HCT116 (cell line): Measurements from ENCODE around the gene MORN1. TPM values are rescaled to one million over a fixed set of nuclear protein-coding genes. Genes with fewer than 3 reads are reported as not detected.

ENCODE experiments used
- ATAC-seq: fragments of 200-7000 bp; cut with Tn5 transposase; 2 replicates; pipeline ENCODE4 v1.9.1; 2020; ENCODE audit warnings: mild to moderate bottlenecking, moderate library complexity
- BruUV-seq: library from RNA; stranded (reverse); fragments of 400-500 nt; replicated peaks from 2 replicates; lab custom pipeline; 2021; lab: Mats Ljungman, UMichigan
- CTCF ChIA-PET: fragments of 300-600 bp; sonication (Branson Sonifier 250); formaldehyde crosslinking; loops from one replicate; lab custom pipeline; 2021; ENCODE audit warnings: antibody characterized with exemption; lab: Charles Lee
- POLR2A ChIA-PET: fragments of 300-600, 350-600 bp; sonication (Branson Sonifier 250); formaldehyde crosslinking; loops from one replicate; lab custom pipeline; 2021; ENCODE audit warnings: antibody characterized with exemption; lab: Charles Lee
- RAD21 ChIA-PET, 2 experiments: fragments of 300-600 bp; sonication (Branson Sonifier 250); formaldehyde crosslinking; loops; one replicate each; lab custom pipeline; 2023; ENCODE audit warnings: low total read pairs in 2 of 2; ENCODE audit not compliant: uncharacterized antibody in 2 of 2, unreplicated experiment in 2 of 2, low non-redundant PET in 1 of 2; lab: Charles Lee
- DNase-seq: peaks from one replicate; pipeline ENCODE4 v3.0.0-alpha.2; 2010; ENCODE audit warnings: low read depth, low spot score
- H2AFZ ChIP-seq: fragments of 200-600 bp; shearing (Covaris generic), sonication (generic); 2 replicates; pipeline ENCODE4 v1.6.1; 2017; ENCODE audit warnings: low read depth, mixed run types, mixed read lengths, antibody characterized with exemption, low read length; ENCODE audit not compliant: poor library complexity, severe bottlenecking
- H3K27ac ChIP-seq: 2 replicates; pipeline ENCODE4 v1.5.1; 2012; ENCODE audit warnings: low read depth, low read length
- H3K27me3 ChIP-seq: fragments of 200-600 bp; sonication (generic); 2 replicates; pipeline ENCODE4 v1.6.1; 2016; ENCODE audit warnings: mixed run types, low read length, mixed read lengths; ENCODE audit not compliant: insufficient read depth
- H3K36me3 ChIP-seq, 2 experiments: fragments of 200-500 bp in 1 of 2; fragments of 200-600 bp in 1 of 2; sonication (Bioruptor generic) in 1 of 2; sonication (generic) in 1 of 2; 2 replicates each; pipeline versions ENCODE4 v1.5.1 to v1.6.1; 2014 to 2016; ENCODE audit warnings: low read length in 2 of 2, inconsistent platforms in 1 of 2, mixed read lengths in 1 of 2, mixed run types in 1 of 2; ENCODE audit not compliant: insufficient read depth in 2 of 2, control insufficient read depth in 1 of 2
- H3K4me1 ChIP-seq, 2 experiments: fragments of 200-600 bp in 1 of 2; sonication (generic) in 1 of 2; 2 replicates each; pipeline versions ENCODE4 v1.5.1 to v1.6.1; 2012 to 2017; ENCODE audit warnings: low read length in 2 of 2, inconsistent platforms in 1 of 2, mild to moderate bottlenecking in 1 of 2, mixed read lengths in 1 of 2, mixed run types in 1 of 2, moderate library complexity in 1 of 2; ENCODE audit not compliant: insufficient read depth in 2 of 2, control insufficient read depth in 1 of 2
- H3K4me2 ChIP-seq: fragments of 200-600 bp; sonication (generic); 2 replicates; pipeline ENCODE4 v1.6.1; 2017; ENCODE audit warnings: mixed run types, low read length, mixed read lengths
- H3K4me3 ChIP-seq, 2 experiments: fragments of 200-600 bp in 1 of 2; sonication (generic) in 1 of 2; replicated peaks in 1 of 2; 2 replicates each; pipeline ENCODE4 v1.5.1; 2011 to 2016; ENCODE audit warnings: low read length in 2 of 2, control low read depth in 1 of 2, low read depth in 1 of 2, mild to moderate bottlenecking in 1 of 2, mixed read lengths in 1 of 2, mixed run types in 1 of 2
- H3K79me2 ChIP-seq: fragments of 200-600 bp; sonication (generic); 2 replicates; pipeline ENCODE4 v1.6.1; 2017; ENCODE audit warnings: mild to moderate bottlenecking, mixed run types, low read length, moderate library complexity, mixed read lengths; ENCODE audit not compliant: insufficient read depth
- H3K9ac ChIP-seq: fragments of 200-600 bp; sonication (generic); 2 replicates; pipeline ENCODE4 v1.6.1; 2016; ENCODE audit warnings: low read length, mixed read lengths
- H3K9me2 ChIP-seq: fragments of 200-600 bp; sonication (generic), shearing (Covaris generic); 2 replicates; pipeline ENCODE4 v1.6.1; 2017; ENCODE audit warnings: mixed run types, mild to moderate bottlenecking, moderate library complexity; ENCODE audit not compliant: insufficient read depth
- H3K9me3 ChIP-seq, 2 experiments: fragments of 200-500 bp in 1 of 2; fragments of 200-600 bp in 1 of 2; sonication (Bioruptor generic) in 1 of 2; sonication (generic) in 1 of 2; 2 replicates each; pipeline ENCODE4 v1.6.1; 2014 to 2017; ENCODE audit warnings: low read length in 2 of 2, mixed read lengths in 2 of 2, inconsistent platforms in 1 of 2, low read depth in 1 of 2, mild to moderate bottlenecking in 1 of 2, mixed run types in 1 of 2, moderate library complexity in 1 of 2; ENCODE audit not compliant: control insufficient read depth in 1 of 2, insufficient read depth in 1 of 2
- H4K20me1 ChIP-seq: fragments of 200-600 bp; sonication (generic), shearing (Covaris generic); 2 replicates; pipeline ENCODE4 v1.6.1; 2017; ENCODE audit warnings: mixed run types, mild to moderate bottlenecking, moderate library complexity; ENCODE audit not compliant: insufficient read depth
- CBX3 ChIP-seq: IDR thresholded peaks from 2 replicates; pipeline ENCODE4 v1.6.1; 2012; ENCODE audit warnings: low read depth
- CEBPB ChIP-seq: IDR thresholded peaks from 2 replicates; pipeline ENCODE4 v1.6.1; 2012; ENCODE audit warnings: low read depth
- ELF1 ChIP-seq: IDR thresholded peaks from 2 replicates; pipeline ENCODE4 v1.6.1; 2012; ENCODE audit warnings: low read depth, borderline replicate concordance
- FOSL1 ChIP-seq: IDR thresholded peaks from 2 replicates; pipeline ENCODE4 v1.6.1; 2012; ENCODE audit warnings: low read depth
- MAX ChIP-seq: IDR thresholded peaks from 2 replicates; pipeline ENCODE4 v1.6.1; 2012
- POLR2A ChIP-seq: IDR thresholded peaks from 2 replicates; pipeline ENCODE4 v1.7.0; 2011; ENCODE audit warnings: borderline replicate concordance; ENCODE audit not compliant: insufficient read depth, insufficient read length; ENCODE audit errors: extremely low read depth
- YY1 ChIP-seq: IDR thresholded peaks from 2 replicates; pipeline ENCODE4 v1.6.1; 2011; ENCODE audit warnings: low read length, low read depth, moderate library complexity, mild to moderate bottlenecking; ENCODE audit not compliant: insufficient replicate concordance; ENCODE audit errors: extremely low read depth
- ZBTB33 ChIP-seq: IDR thresholded peaks from 2 replicates; pipeline ENCODE4 v1.6.1; 2011; ENCODE audit warnings: mild to moderate bottlenecking, low read length, moderate library complexity; ENCODE audit not compliant: insufficient replicate concordance; ENCODE audit errors: extremely low read depth
- intact Hi-C: fragments of 100-400 bp; cut with micrococcal nuclease; formaldehyde crosslinking; loops from 2 replicates; pipeline ENCODE4 v1.10.0; 2022
- total RNA-seq: library from RNA; stranded (reverse); gene quantifications from one replicate; pipeline ENCODE4 v1.2.1, GENCODE V29; 2021; ENCODE audit not compliant: unreplicated experiment
- TF ChIP-seq, protein P1 (sequence below): IDR thresholded peaks from 2 replicates; pipeline ENCODE4 v1.6.1; 2012
- TF ChIP-seq, protein P2 (sequence below), 3 experiments: fragments of 200-600 bp in 1 of 3; sonication (generic) in 1 of 3; IDR thresholded peaks in 2 of 3; conservative IDR thresholded peaks in 1 of 3; 2 replicates each; pipeline ENCODE4 v1.5.1; 2012 to 2017; ENCODE audit warnings: low read depth in 2 of 3, low read length in 2 of 3, antibody characterized with exemption in 1 of 3, borderline replicate concordance in 1 of 3, control low read depth in 1 of 3, mild to moderate bottlenecking in 1 of 3, mixed read lengths in 1 of 3, mixed run types in 1 of 3, moderate library complexity in 1 of 3; ENCODE audit not compliant: insufficient read depth in 1 of 3

Gene MORN1
- total RNA-seq, 1 experiment from 2014 or later: 21.4 TPM

GRCh38 chr1:2294033-2294724, 97.2 kb downstream of the MORN1 start:
- ATAC-seq (no peak), DNase-seq (no peak)
- H3K27ac ChIP-seq: no peak overlapping the region; the same call in 1 of the 2 replicates
- ChIA-PET RAD21 (no interaction called here), POLR2A (no interaction called here), CTCF (no interaction called here)
- no peaks in the 10 kb centered on the region for H3K9me3 ChIP-seq
- no peak overlapping the region for H3K9ac ChIP-seq
- no peak overlapping the region for H3K4me3 ChIP-seq
- no peak overlapping the region for H2AFZ ChIP-seq
- no TSS peak for BruUV-seq
- peaks cover 98% of the 10 kb centered on the region for H3K79me2 ChIP-seq
- no peaks in the 10 kb centered on the region for H3K4me1 ChIP-seq
- peaks cover 8% of the 10 kb centered on the region; the same call in 1 of the 2 replicates for H4K20me1 ChIP-seq
- no peak overlapping the region for H3K4me2 ChIP-seq
- H3K9me2 ChIP-seq: no peaks in the 10 kb centered on the region
- no peaks in the 10 kb centered on the region for H3K36me3 ChIP-seq
- no peaks in the 10 kb centered on the region for H3K27me3 ChIP-seq
- intact Hi-C loops: no loop called here
- TF ChIP-seq FOSL1: no peak
- TF ChIP-seq YY1: no peak
- TF ChIP-seq POLR2A: no peak
- TF ChIP-seq, protein P1, sequence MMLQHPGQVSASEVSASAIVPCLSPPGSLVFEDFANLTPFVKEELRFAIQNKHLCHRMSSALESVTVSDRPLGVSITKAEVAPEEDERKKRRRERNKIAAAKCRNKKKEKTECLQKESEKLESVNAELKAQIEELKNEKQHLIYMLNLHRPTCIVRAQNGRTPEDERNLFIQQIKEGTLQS: no peak
- no peak for TF ChIP-seq CEBPB
- TF ChIP-seq ELF1: no peak
- TF ChIP-seq, protein P2, sequence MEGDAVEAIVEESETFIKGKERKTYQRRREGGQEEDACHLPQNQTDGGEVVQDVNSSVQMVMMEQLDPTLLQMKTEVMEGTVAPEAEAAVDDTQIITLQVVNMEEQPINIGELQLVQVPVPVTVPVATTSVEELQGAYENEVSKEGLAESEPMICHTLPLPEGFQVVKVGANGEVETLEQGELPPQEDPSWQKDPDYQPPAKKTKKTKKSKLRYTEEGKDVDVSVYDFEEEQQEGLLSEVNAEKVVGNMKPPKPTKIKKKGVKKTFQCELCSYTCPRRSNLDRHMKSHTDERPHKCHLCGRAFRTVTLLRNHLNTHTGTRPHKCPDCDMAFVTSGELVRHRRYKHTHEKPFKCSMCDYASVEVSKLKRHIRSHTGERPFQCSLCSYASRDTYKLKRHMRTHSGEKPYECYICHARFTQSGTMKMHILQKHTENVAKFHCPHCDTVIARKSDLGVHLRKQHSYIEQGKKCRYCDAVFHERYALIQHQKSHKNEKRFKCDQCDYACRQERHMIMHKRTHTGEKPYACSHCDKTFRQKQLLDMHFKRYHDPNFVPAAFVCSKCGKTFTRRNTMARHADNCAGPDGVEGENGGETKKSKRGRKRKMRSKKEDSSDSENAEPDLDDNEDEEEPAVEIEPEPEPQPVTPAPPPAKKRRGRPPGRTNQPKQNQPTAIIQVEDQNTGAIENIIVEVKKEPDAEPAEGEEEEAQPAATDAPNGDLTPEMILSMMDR (IDR thresholded peaks at IDR 0.05 in 2 of 3, conservative IDR thresholded peaks at IDR 0.05 in 1 of 3; ENCODE audit: borderline replicate concordance in 1 of 3, insufficient read depth in 1 of 3, low read depth in 2 of 3, low read length in 2 of 3): no peak
- no peak for TF ChIP-seq MAX
- no peak for TF ChIP-seq CBX3
- TF ChIP-seq ZBTB33: no peak
